Measurements from ENCODE around the gene TNC.

GRCh38 chr9:115068031-115068430 is 49.9 kb downstream of the TNC start:
- TF ChIP-seq CTCF (IDR thresholded peaks at IDR 0.05) (no peak), POLR2A (IDR thresholded peaks at IDR 0.05) (no peak)
